Measurements from ENCODE around the gene DBH. TPM values are rescaled to one million over a fixed set of nuclear protein-coding genes. Genes with fewer than 3 reads are reported as not detected.
A peak's percentile ranks its signal among the peaks of the same experiment; 100 is the strongest.

Gene DBH
- total and polyA plus RNA-seq, 8 donors = 0.08 to 0.09 TPM; not detected in 6

GRCh38 chr9:133657120-133657661, 21.0 kb downstream of the DBH start:
- Histone ChIP-seq H3K9me3 (no peaks in the 10 kb centered on the region), H3K4me3 (no peak overlapping the region), H3K4me1 (peaks cover 8 to 15% (median 13%) of the 10 kb centered on the region in 3 donors), H3K27me3 (no peaks in the 10 kb centered on the region), H3K27ac (no peak overlapping the region), H3K36me3 (no peaks in the 10 kb centered on the region)
- DNase-seq (peak in 1 of 6 donors; percentile 76), ATAC-seq (peak in 1 of 4 donors; percentile 1), FAIRE-seq (no peak)
- WGBS, 2 donors = 49 to 58% methylated on average over 13 of the region's 13 CpGs
- TF ChIP-seq CTCF (IDR thresholded peaks at IDR 0.05) = no peak
- intact Hi-C loops (cut with DNase I) = no loop called here

DNA sequence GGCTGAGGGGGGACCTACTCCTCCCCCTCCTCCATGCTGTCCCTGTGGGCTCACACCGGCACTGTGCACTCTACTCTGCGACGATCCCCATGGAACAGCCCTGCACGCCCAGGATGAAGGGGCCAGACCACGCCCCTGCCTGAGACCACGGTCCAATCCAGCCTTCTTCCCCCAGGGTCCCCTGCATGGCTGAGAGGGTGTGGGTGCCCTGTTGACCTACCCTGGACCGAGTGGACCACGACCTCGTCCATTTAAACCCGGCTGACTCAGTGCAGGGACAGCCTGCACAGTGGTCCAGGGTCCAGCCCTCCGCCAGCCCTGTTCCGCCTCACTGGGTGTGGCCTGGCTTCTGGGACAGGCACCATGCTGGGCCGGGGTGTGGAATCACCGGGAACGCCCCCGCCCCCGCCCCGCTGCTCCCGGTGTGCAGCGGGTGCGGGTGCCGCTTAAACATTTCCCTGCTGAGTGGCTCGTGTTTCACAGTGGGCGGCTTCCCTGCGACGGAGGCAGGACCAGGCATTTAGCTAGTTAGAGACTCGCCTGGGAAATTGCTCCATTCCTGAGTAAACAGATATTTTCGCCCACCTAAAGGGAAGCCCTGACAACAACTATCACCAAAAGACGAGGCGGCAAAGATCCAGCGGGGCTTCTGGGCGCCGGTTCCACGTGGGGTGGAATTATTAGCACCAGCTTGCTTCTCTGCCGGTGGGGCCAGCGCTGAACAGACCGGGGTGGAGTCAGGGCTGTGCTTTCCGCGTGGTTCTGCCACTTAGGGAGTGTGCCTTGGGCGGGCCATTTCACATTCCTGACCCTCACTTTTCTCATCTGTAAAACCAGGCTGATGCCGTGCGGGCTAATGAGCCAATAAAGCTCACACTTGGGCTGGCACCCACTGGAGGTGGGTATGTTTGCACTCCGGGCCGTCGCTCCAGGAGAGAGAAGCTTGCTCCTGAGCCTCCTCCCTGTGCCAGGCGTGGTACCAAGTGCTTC, 22.6 kb downstream of the DBH start:
- peak overlapping the region in 2 of 4 donors; percentile 6 to 27 for H3K4me3 ChIP-seq
- 3% methylated on average over 46 of the region's 46 CpGs for WGBS, 2 donors
- no peak for TF ChIP-seq CTCF (IDR thresholded peaks at IDR 0.05)
- FAIRE-seq (no peak), DNase-seq (peak; percentile 41 to 85 (median 69)), ATAC-seq (peak; percentile 64 to 93 (median 75))
- intact Hi-C loops (cut with DNase I) = no loop called here
- no peak overlapping the region for H3K27ac ChIP-seq
- no peaks in the 10 kb centered on the region for H3K9me3 ChIP-seq
- no peaks in the 10 kb centered on the region for H3K27me3 ChIP-seq
- H3K36me3 ChIP-seq = no peaks in the 10 kb centered on the region
- H3K4me1 ChIP-seq = peaks cover 8 to 15% (median 13%) of the 10 kb centered on the region in 3 donors

- H3K36me3 ChIP-seq = no peaks in the 10 kb centered on the region
- peak in 1 of 6 donors; percentile 54 for DNase-seq
- no peak overlapping the region for H3K4me3 ChIP-seq
- H3K4me1 ChIP-seq = peaks cover 8 to 15% (median 13%) of the 10 kb centered on the region in 3 donors
- no peak for FAIRE-seq
- no peak overlapping the region for H3K27ac ChIP-seq
- no peak for TF ChIP-seq CTCF (IDR thresholded peaks at IDR 0.05)
- WGBS, 2 donors = 54 to 57% methylated on average over 13 of the region's 13 CpGs
- no peaks in the 10 kb centered on the region for H3K27me3 ChIP-seq
- no peak for ATAC-seq
- intact Hi-C loops (cut with DNase I) = no loop called here
- no peaks in the 10 kb centered on the region for H3K9me3 ChIP-seq
These were observed 23.4 kb downstream of the DBH start for GRCh38 chr9:133659516-133659915.

GRCh38 chr9:133661846-133662540, 25.8 kb downstream of the DBH start:
- Histone ChIP-seq H3K27ac (no peak overlapping the region), H3K36me3 (no peaks in the 10 kb centered on the region), H3K9me3 (no peaks in the 10 kb centered on the region), H3K4me1 (peaks cover 8 to 15% (median 13%) of the 10 kb centered on the region in 3 donors), H3K4me3 (no peak overlapping the region), H3K27me3 (no peaks in the 10 kb centered on the region)
- ATAC-seq (no peak), FAIRE-seq (no peak), DNase-seq (peak in 1 of 6 donors; percentile 52)
- no peak for TF ChIP-seq CTCF (IDR thresholded peaks at IDR 0.05)
- 76 to 91% methylated on average over 24 to 26 of the region's 26 CpGs for WGBS, 2 donors
- intact Hi-C loops (cut with DNase I) = no loop called here
